Breast epithelium (tissue), 4 donors: ENCODE results near the gene APBB3. TPM values are rescaled to one million over a fixed set of nuclear protein-coding genes. Genes with fewer than 3 reads are reported as not detected.
A peak's percentile ranks its signal among the peaks of the same experiment; 100 is the strongest.
"Not testable (repeated sequence)": the region's sequence is repeated elsewhere in the genome, so short reads cannot be mapped to it uniquely, and the experiment has no call there.

Experiments used
- DNase-seq, 2 donors: peaks; one replicate each; pipeline ENCODE4 v3.0.0-alpha.2; 2019; ENCODE audit warnings: low spot score in 2 of 2
- H3K27ac ChIP-seq, 2 donors: fragments of 200-600 bp; sonication (generic) in 1 of 2; one replicate each; pipeline ENCODE4 v1.5.1; 2016 to 2019; ENCODE audit warnings: mild to moderate bottlenecking in 1 of 2
- H3K27me3 ChIP-seq, 2 donors: fragments of 200-600 bp; sonication (generic) in 1 of 2; one replicate each; pipeline versions ENCODE4 v1.5.1 to v1.6.0; 2017 to 2019; ENCODE audit warnings: control low read depth in 1 of 2, mild to moderate bottlenecking in 1 of 2
- H3K36me3 ChIP-seq: fragments of 200-600 bp; one replicate; pipeline ENCODE4 v1.5.1; 2019
- H3K4me1 ChIP-seq, 2 donors: fragments of 200-600 bp; sonication (generic); one replicate each; pipeline ENCODE4 v1.5.1; 2016 to 2019; ENCODE audit warnings: control low read depth in 1 of 2
- H3K4me3 ChIP-seq, 3 donors: fragments of 200-600 bp; sonication (generic); 1 replicate in 2 of 3; 2 replicates in 1 of 3; pipeline ENCODE4 v1.5.1; 2016 to 2019; ENCODE audit warnings: mild to moderate bottlenecking in 3 of 3, moderate library complexity in 2 of 3
- H3K9me3 ChIP-seq, 2 donors: fragments of 200-600 bp; sonication (generic) in 1 of 2; one replicate each; pipeline ENCODE4 v1.5.1; 2016 to 2019; ENCODE audit warnings: control low read depth in 1 of 2
- POLR2A ChIP-seq: fragments of 450-650 bp; IDR thresholded peaks from one replicate; pipeline ENCODE4 v1.6.1; 2016; ENCODE audit warnings: antibody characterized with exemption, mild to moderate bottlenecking, moderate library complexity
- POLR2AphosphoS5 ChIP-seq, 3 donors: sonication (generic); formaldehyde crosslinking; IDR thresholded peaks; one replicate each; pipeline ENCODE4 v1.6.1; 2017; ENCODE audit warnings: antibody characterized with exemption in 3 of 3
- intact Hi-C: fragments of 100-400 bp; cut with DNase I; formaldehyde crosslinking; loops from one replicate; pipeline ENCODE4 v1.15.1; 2023; ENCODE audit warnings: low total_unique reads
- total RNA-seq, 3 donors: library from RNA; depleted of rRNA; stranded (reverse); fragments of >200 nt; gene quantifications; one replicate each; pipeline ENCODE4 v1.1.0, GENCODE V29; 2016
- TF ChIP-seq, protein P1 (sequence below), 3 donors: fragments of 450-650 bp; IDR thresholded peaks; one replicate each; pipeline ENCODE4 v1.5.1; 2016 to 2017; ENCODE audit warnings: antibody characterized with exemption in 3 of 3, mild to moderate bottlenecking in 3 of 3, moderate library complexity in 3 of 3

Gene APBB3
- total RNA-seq, 3 donors from 2014 or later: 22.2 to 39.8 (median 35.7) TPM

DNA sequence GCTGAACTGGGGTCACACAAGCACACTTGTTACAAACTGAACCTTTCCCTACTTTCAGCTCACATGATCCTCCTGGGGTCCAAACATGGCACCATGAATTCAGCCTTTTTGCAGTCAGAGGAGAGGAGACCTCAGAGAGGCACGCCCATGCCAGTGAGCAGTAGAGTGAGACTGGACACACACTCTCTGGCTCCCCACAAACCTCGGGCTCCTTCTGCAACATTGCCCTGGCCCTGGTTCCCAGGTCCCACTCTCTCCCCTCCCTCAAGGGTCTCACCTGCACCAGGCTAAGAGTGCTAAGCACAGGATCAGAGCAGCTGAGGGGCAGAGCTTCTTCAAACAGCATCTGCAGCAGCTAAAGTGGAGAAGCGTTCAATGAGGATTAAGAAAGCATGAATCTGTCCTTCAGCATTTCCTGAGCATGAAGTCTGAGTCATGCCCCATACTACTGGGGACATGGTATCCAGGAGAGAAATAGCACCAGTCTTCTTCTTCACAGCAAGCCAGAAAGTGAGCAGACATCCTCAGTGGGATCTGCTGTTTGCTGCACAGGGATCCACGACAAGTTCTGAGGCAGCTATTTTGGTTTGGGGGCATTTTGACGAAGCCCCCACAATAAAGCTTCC is 27.5 kb upstream of the APBB3 start:
- TF ChIP-seq POLR2A: no peak
- TF ChIP-seq POLR2AphosphoS5 (IDR thresholded peaks at IDR 0.05): no peak
- TF ChIP-seq, protein P1, sequence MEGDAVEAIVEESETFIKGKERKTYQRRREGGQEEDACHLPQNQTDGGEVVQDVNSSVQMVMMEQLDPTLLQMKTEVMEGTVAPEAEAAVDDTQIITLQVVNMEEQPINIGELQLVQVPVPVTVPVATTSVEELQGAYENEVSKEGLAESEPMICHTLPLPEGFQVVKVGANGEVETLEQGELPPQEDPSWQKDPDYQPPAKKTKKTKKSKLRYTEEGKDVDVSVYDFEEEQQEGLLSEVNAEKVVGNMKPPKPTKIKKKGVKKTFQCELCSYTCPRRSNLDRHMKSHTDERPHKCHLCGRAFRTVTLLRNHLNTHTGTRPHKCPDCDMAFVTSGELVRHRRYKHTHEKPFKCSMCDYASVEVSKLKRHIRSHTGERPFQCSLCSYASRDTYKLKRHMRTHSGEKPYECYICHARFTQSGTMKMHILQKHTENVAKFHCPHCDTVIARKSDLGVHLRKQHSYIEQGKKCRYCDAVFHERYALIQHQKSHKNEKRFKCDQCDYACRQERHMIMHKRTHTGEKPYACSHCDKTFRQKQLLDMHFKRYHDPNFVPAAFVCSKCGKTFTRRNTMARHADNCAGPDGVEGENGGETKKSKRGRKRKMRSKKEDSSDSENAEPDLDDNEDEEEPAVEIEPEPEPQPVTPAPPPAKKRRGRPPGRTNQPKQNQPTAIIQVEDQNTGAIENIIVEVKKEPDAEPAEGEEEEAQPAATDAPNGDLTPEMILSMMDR (IDR thresholded peaks at IDR 0.05): no peak
- H3K27me3 ChIP-seq: no peaks in the 10 kb centered on the region
- DNase-seq: no peak
- H3K4me3 ChIP-seq: no peak overlapping the region
- no peaks in the 10 kb centered on the region for H3K9me3 ChIP-seq
- no peak overlapping the region for H3K27ac ChIP-seq
- no peaks in the 10 kb centered on the region for H3K36me3 ChIP-seq
- intact Hi-C loops: no loop called here
- peaks cover 0 to 15% of the 10 kb centered on the region in 2 donors for H3K4me1 ChIP-seq

DNA sequence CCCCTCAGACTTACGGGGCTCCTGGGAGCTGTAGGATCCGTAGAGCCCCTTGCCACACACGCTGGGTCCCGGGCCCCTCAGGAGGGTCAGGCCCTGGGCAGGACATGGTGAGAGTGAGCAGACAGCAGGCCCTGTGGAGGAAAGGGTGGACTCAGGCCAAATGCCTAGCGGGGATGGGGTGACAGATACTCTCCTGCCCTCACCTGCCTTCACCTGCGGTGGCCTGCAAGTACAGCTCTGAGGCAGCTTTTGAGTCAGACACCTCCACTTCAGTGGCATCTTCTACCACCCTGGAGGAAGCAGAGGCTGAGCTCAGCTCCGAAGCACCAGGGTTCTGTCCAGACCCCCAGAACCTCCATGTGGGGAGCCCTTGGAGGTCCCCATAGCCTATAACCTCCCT is 26.5 kb upstream of the APBB3 start:
- intact Hi-C loops: no loop called here
- TF ChIP-seq, protein P1 (IDR thresholded peaks at IDR 0.05): no peak
- TF ChIP-seq POLR2A: no peak
- Histone ChIP-seq H3K4me1 (peaks cover 0 to 15% of the 10 kb centered on the region in 2 donors), H3K9me3 (no peaks in the 10 kb centered on the region), H3K27me3 (no peaks in the 10 kb centered on the region), H3K27ac (no peak overlapping the region), H3K36me3 (no peaks in the 10 kb centered on the region), H3K4me3 (no peak overlapping the region)
- no peak for DNase-seq

DNA sequence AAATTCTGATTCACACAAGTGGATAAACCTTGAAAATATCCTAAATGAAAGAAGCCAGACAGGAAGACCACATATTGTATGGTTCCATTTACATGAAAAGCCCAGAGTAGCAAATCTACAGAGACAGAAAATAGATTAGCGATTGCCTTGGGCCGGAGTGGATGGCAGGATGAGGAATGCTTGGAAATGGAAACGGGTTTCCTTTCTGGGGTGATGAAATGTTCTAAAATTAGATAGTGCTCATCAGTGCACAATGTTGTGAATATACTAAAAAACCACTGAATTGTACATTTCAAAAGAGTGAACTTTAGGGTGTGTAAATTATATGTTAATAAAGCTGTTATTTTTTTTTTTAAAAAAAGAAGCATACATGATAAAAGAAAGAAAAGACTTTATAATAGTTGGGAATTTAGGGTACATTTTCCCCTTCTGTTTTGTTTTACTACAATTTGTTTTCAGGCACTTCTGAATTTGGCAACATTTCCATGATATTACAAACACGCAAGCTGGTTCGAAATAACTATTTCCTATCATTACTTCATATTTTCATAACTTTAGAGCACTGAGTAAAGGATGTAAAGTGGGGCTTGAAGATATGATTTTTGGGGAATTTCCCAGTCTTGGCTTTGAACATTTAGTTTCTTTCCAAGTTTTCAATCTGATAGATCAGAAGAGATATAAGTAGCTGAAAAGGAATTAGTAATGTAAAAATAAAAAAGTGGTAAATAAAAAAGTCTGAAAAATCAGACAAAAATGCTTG is 24.1 kb upstream of the APBB3 start:
- H3K36me3 ChIP-seq: no peaks in the 10 kb centered on the region
- H3K4me1 ChIP-seq: peaks cover 0 to 15% of the 10 kb centered on the region in 2 donors
- TF ChIP-seq, protein P1 (IDR thresholded peaks at IDR 0.05): no peak
- TF ChIP-seq POLR2A (no peak), POLR2AphosphoS5 (IDR thresholded peaks at IDR 0.05) (no peak)
- H3K27me3 ChIP-seq: no peaks in the 10 kb centered on the region
- H3K9me3 ChIP-seq: no peaks in the 10 kb centered on the region
- no peak for DNase-seq
- intact Hi-C loops: loop anchor here (10.0 kb wide), 1 partner anchor 764 kb away; no protein-coding TSS in a partner anchor
- peak overlapping the region in 1 of 2 donors; percentile 43 for H3K27ac ChIP-seq
- no peak overlapping the region for H3K4me3 ChIP-seq

DNA sequence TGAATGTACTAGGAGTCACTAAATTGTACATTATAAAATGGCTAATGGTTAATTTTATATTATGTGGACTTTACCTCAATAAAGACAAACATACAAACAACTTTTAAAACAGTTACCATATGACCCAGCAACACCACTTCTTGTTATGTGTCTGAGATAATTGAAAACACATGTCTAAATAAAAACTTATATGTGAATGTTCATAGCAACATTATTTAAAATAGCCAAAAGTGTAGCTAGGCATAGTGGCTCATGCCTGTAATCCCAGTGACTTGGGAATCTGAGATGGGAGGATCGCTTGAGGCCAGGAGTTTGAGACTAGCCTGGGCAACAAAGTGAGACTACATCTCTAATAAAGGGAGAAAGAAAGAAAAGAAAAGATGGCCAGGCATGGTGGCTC is 23.1 kb upstream of the APBB3 start:
- DNase-seq: no peak
- intact Hi-C loops: loop anchor here (10.0 kb wide), 1 partner anchor 763 kb away; no protein-coding TSS in a partner anchor
- TF ChIP-seq POLR2AphosphoS5 (IDR thresholded peaks at IDR 0.05) (no peak), POLR2A (no peak)
- TF ChIP-seq, protein P1 (IDR thresholded peaks at IDR 0.05): no peak
- no peaks in the 10 kb centered on the region for H3K27me3 ChIP-seq
- H3K9me3 ChIP-seq: peaks cover 0 to 2% of the 10 kb centered on the region in 2 donors
- H3K4me1 ChIP-seq: peaks cover 0 to 15% of the 10 kb centered on the region in 2 donors
- no peak overlapping the region for H3K27ac ChIP-seq
- no peaks in the 10 kb centered on the region for H3K36me3 ChIP-seq
- H3K4me3 ChIP-seq: no peak overlapping the region

DNA sequence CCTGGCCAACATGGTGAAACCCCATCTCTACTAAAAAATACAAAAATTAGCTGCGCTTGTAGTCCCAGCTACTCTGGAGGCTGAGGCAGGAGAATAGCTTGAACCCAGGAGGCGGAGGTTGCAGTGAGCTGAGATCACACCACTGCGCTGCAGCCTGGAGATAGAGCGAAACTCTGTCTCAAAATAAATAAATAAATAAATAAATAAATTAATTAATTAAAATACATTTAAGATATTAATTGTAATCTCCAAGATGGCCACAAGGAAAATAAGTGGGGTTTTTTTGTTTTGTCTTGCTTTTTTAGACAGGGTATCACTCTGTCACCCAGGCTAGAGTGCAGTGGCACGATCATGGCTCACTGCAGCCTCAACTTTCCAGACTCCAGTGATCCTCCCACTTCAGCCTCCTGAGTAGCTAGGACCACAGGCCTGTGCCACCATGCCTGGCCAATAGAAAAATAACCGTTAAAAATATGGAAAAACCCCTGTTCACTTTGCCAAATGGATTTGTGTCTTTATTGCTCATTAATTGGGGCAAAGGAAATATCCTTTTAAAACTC is 14.9 kb upstream of the APBB3 start:
- H3K27ac ChIP-seq, H3K4me3 ChIP-seq, H3K36me3 ChIP-seq, H3K27me3 ChIP-seq, H3K9me3 ChIP-seq, DNase-seq, intact Hi-C loops, H3K4me1 ChIP-seq: not testable (repeated sequence)
- TF ChIP-seq, protein P1 (IDR thresholded peaks at IDR 0.05): peak in 1 of 3 donors; percentile 14
